Measurements from ENCODE around the gene MST1R. TPM values are rescaled to one million over a fixed set of nuclear protein-coding genes. Genes with fewer than 3 reads are reported as not detected.

Gene MST1R
- total RNA-seq: 1 to 10 TPM; 1.2 to 4.2 TPM

- peaks cover 0 to 48% of the 10 kb centered on the region in 2 donors for H3K4me1 ChIP-seq
- no peak for TF ChIP-seq CTCF (IDR thresholded peaks at IDR 0.05)
- H3K27ac ChIP-seq: peak within 1 kb of the TSS; percentile 1 to 61
- no peaks in the 10 kb centered on the region for H3K27me3 ChIP-seq
- peak; percentile 63 for DNase-seq (ENCODE audit: low spot score)
- no peaks in the 10 kb centered on the region for H3K9me3 ChIP-seq
- H3K36me3 ChIP-seq: no peaks in the 10 kb centered on the region
- H3K4me3 ChIP-seq: peak within 1 kb of the TSS; percentile 22 to 48
Measured at GRCh38 chr3:49903451-49904424, at the start of gene MST1R. MST1R (minus strand) TSS chr3:49903873; CDS start chr3:49903609, 264 bp downstream.

GRCh38 chr3:49952924-49953323 is 49.3 kb upstream of the MST1R start:
- TF ChIP-seq CTCF (IDR thresholded peaks at IDR 0.05): no peak
- DNase-seq (ENCODE audit: low spot score): no peak
- no peaks in the 10 kb centered on the region for H3K36me3 ChIP-seq
- H3K27me3 ChIP-seq: no peaks in the 10 kb centered on the region
- H3K27ac ChIP-seq: no peak overlapping the region
- H3K9me3 ChIP-seq: no peaks in the 10 kb centered on the region
- peaks cover 0 to 14% of the 10 kb centered on the region in 2 donors for H3K4me1 ChIP-seq
- H3K4me3 ChIP-seq: no peak overlapping the region

DNA sequence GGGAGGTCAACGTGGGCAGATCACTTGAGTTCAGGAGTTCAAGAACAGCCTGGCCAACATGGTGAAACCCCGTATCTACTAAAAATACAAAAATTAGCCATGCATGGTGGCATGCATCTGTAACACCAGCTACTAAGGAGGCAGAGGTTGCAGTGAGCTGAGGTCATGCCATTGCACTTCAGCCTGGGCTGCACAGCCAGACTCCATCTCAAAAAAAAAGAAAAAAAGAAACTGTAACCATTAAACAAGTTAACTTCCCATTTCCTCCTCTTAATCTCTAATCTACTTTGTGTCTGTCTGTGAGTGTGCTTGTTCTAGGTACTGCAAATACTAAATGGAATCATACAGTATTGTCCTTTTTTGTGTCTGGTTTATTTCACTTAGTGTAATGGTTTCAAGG is 39.0 kb upstream of the MST1R start:
- Histone ChIP-seq H3K27me3 (no peaks in the 10 kb centered on the region), H3K4me1 (peaks cover 0 to 19% of the 10 kb centered on the region in 2 donors), H3K36me3 (no peaks in the 10 kb centered on the region), H3K27ac (no peak overlapping the region), H3K9me3 (no peaks in the 10 kb centered on the region), H3K4me3 (no peak overlapping the region)
- DNase-seq (ENCODE audit: low spot score): no peak
- no peak for TF ChIP-seq CTCF (IDR thresholded peaks at IDR 0.05)

DNA sequence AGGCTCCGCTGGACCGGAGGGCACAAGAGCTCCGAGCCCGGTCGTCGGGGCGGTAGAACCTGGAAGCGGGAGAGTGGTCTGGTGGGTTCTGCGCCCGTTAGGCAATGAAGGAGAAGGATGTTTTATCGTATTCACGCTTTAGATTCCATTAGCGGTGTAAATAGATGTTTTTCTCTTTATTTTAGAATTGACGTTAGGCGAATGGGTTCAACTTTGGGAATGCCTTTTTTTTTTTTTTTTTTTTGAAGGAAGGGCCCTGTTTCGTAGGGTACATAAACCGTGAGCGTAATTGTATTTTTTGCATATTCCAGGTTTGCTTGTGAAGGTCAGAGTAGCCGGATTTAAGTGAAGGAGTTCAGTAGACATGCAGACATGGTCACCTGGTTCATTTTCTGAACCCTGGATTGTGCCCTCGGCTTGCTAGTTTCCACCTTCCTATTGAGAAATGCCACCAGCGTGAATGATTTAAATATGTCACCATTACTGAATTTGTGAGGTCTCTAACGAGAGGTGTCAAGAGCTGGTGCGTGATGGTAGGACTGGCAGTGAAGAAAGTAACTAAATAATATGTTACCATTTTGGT is 37.1 kb upstream of the MST1R start:
- H3K27ac ChIP-seq: peak overlapping the region; percentile 94 to 97
- no peak for DNase-seq (ENCODE audit: low spot score)

More for the DNA sequence above, 37.1 kb upstream of the MST1R start:
- H3K36me3 ChIP-seq: no peaks in the 10 kb centered on the region
- H3K27me3 ChIP-seq: no peaks in the 10 kb centered on the region
- H3K4me1 ChIP-seq: peaks cover 0 to 19% of the 10 kb centered on the region in 2 donors
- TF ChIP-seq CTCF (IDR thresholded peaks at IDR 0.05): no peak
- peak overlapping the region; percentile 81 to 84 for H3K4me3 ChIP-seq
- H3K9me3 ChIP-seq: no peaks in the 10 kb centered on the region

Data from right atrium auricular region (tissue), 2 donors.